DOHH2 (cell line): ENCODE results near the gene SIPA1L3.

Experiments
- H3F3A ChIP-seq: fragments of 200-600 bp; sonication (generic), shearing (Covaris generic); 2 replicates; pipeline ENCODE4 v1.6.0; 2016; ENCODE audit warnings: antibody characterized with exemption, mild to moderate bottlenecking; ENCODE audit not compliant: control insufficient read depth, insufficient read depth
- H3K27ac ChIP-seq: fragments of 200-600 bp; sonication (generic); 2 replicates; pipeline ENCODE4 v1.5.1; 2014; ENCODE audit warnings: low read depth, mild to moderate bottlenecking, low read length, moderate library complexity
- H3K27me3 ChIP-seq: fragments of 200-600 bp; sonication (generic); 2 replicates; pipeline ENCODE4 v1.6.1; 2014; ENCODE audit warnings: mild to moderate bottlenecking, low read length, mixed read lengths; ENCODE audit not compliant: control insufficient read depth
- H3K36me3 ChIP-seq: fragments of 200-600 bp; sonication (generic); 2 replicates; pipeline ENCODE4 v1.6.1; 2014; ENCODE audit warnings: mild to moderate bottlenecking, low read length, moderate library complexity, mixed read lengths; ENCODE audit not compliant: control insufficient read depth
- H3K4me1 ChIP-seq: fragments of 200-600 bp; sonication (generic); 2 replicates; pipeline ENCODE4 v1.6.1; 2014; ENCODE audit warnings: mild to moderate bottlenecking, low read length, mixed read lengths; ENCODE audit not compliant: control insufficient read depth
- H3K4me2 ChIP-seq: fragments of 200-600 bp; sonication (generic); 2 replicates; pipeline ENCODE4 v1.6.0; 2014; ENCODE audit warnings: mild to moderate bottlenecking, low read length, moderate library complexity
- H3K4me3 ChIP-seq: fragments of 200-600 bp; sonication (generic); 2 replicates; pipeline ENCODE4 v1.5.1; 2014; ENCODE audit warnings: mild to moderate bottlenecking, low read length, mixed read lengths
- H3K79me2 ChIP-seq: fragments of 200-600 bp; sonication (generic); 2 replicates; pipeline ENCODE4 v1.6.1; 2014; ENCODE audit warnings: mild to moderate bottlenecking, low read length, mixed read lengths; ENCODE audit not compliant: control insufficient read depth
- H3K9me2 ChIP-seq: fragments of 200-600 bp; sonication (generic); replicated peaks from 2 replicates; pipeline ENCODE4 v1.6.1; 2014; ENCODE audit warnings: mild to moderate bottlenecking, low read length, mixed read lengths; ENCODE audit not compliant: control insufficient read depth
- H3K9me3 ChIP-seq: fragments of 200-600 bp; sonication (generic); 2 replicates; pipeline ENCODE4 v1.6.1; 2014; ENCODE audit warnings: antibody characterized with exemption, low read length, mixed read lengths; ENCODE audit not compliant: control insufficient read depth, insufficient read depth
- H4K20me1 ChIP-seq: fragments of 200-600 bp; sonication (generic); 2 replicates; pipeline ENCODE4 v1.6.0; 2014; ENCODE audit warnings: low read depth, mild to moderate bottlenecking, antibody characterized with exemption, low read length, moderate library complexity; ENCODE audit not compliant: control insufficient read depth, insufficient read depth
- EZH2phosphoT487 ChIP-seq: fragments of 200-600 bp; sonication (generic); IDR thresholded peaks from 2 replicates; pipeline ENCODE4 v1.6.1; 2017; ENCODE audit warnings: borderline replicate concordance, mild to moderate bottlenecking, antibody characterized with exemption, low read length, moderate library complexity, mixed read lengths
- TF ChIP-seq, protein P1 (sequence below): fragments of 200-600 bp; sonication (generic); IDR thresholded peaks from one replicate; pipeline ENCODE4 v1.5.1; 2014; ENCODE audit warnings: antibody characterized with exemption, mild to moderate bottlenecking, low read depth, low read length; ENCODE audit not compliant: poor library complexity, severe bottlenecking

SIPA1L3 gene

GRCh38 chr19:38231918-38232317 lies 324.9 kb downstream of the SIPA1L3 start:
- H3K27ac ChIP-seq = no peak overlapping the region
- no peaks in the 10 kb centered on the region for H3K9me2 ChIP-seq
- no peak overlapping the region for H3K4me3 ChIP-seq
- H3K27me3 ChIP-seq = peaks cover 12% of the 10 kb centered on the region
- H3K4me1 ChIP-seq = peaks cover 4% of the 10 kb centered on the region; the same call in 1 of the 2 replicates
- TF ChIP-seq EZH2phosphoT487 = no peak
- TF ChIP-seq, protein P1, sequence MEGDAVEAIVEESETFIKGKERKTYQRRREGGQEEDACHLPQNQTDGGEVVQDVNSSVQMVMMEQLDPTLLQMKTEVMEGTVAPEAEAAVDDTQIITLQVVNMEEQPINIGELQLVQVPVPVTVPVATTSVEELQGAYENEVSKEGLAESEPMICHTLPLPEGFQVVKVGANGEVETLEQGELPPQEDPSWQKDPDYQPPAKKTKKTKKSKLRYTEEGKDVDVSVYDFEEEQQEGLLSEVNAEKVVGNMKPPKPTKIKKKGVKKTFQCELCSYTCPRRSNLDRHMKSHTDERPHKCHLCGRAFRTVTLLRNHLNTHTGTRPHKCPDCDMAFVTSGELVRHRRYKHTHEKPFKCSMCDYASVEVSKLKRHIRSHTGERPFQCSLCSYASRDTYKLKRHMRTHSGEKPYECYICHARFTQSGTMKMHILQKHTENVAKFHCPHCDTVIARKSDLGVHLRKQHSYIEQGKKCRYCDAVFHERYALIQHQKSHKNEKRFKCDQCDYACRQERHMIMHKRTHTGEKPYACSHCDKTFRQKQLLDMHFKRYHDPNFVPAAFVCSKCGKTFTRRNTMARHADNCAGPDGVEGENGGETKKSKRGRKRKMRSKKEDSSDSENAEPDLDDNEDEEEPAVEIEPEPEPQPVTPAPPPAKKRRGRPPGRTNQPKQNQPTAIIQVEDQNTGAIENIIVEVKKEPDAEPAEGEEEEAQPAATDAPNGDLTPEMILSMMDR = no peak
- H3K4me2 ChIP-seq = no peak overlapping the region
- no peaks in the 10 kb centered on the region for H4K20me1 ChIP-seq
- H3K9me3 ChIP-seq = no peaks in the 10 kb centered on the region
- no peaks in the 10 kb centered on the region for H3K79me2 ChIP-seq
- H3K36me3 ChIP-seq = no peaks in the 10 kb centered on the region
- H3F3A ChIP-seq = no peaks in the 10 kb centered on the region

GRCh38 chr19:38233740-38234251 lies 326.8 kb downstream of the SIPA1L3 start:
- no peak overlapping the region for H3K27ac ChIP-seq
- no peak overlapping the region for H3K4me2 ChIP-seq
- H3K27me3 ChIP-seq = peaks cover 2% of the 10 kb centered on the region
- H3K9me2 ChIP-seq = no peaks in the 10 kb centered on the region
- TF ChIP-seq, protein P1 = peak; percentile 92
- no peak for TF ChIP-seq EZH2phosphoT487
- H3K36me3 ChIP-seq = no peaks in the 10 kb centered on the region
- H3K4me1 ChIP-seq = no peaks in the 10 kb centered on the region
- no peaks in the 10 kb centered on the region for H3F3A ChIP-seq
- no peaks in the 10 kb centered on the region for H3K9me3 ChIP-seq
- H4K20me1 ChIP-seq = no peaks in the 10 kb centered on the region
- H3K79me2 ChIP-seq = no peaks in the 10 kb centered on the region
- H3K4me3 ChIP-seq = no peak overlapping the region

- no peak overlapping the region for H3K4me2 ChIP-seq
- no peaks in the 10 kb centered on the region for H3K27me3 ChIP-seq
- no peaks in the 10 kb centered on the region for H3K4me1 ChIP-seq
- H3F3A ChIP-seq = no peaks in the 10 kb centered on the region
- no peaks in the 10 kb centered on the region for H4K20me1 ChIP-seq
- no peak overlapping the region for H3K27ac ChIP-seq
- no peaks in the 10 kb centered on the region for H3K36me3 ChIP-seq
- no peaks in the 10 kb centered on the region for H3K9me2 ChIP-seq
- H3K9me3 ChIP-seq = no peaks in the 10 kb centered on the region
- no peaks in the 10 kb centered on the region for H3K79me2 ChIP-seq
- H3K4me3 ChIP-seq = no peak overlapping the region
- TF ChIP-seq, protein P1 = no peak
- no peak for TF ChIP-seq EZH2phosphoT487
Observed at GRCh38 chr19:38234615-38235014, 327.6 kb downstream of the SIPA1L3 start.
